CD4-positive, alpha-beta T cell treated with Interleukin-17A for 4 hours (primary cell): ENCODE data around the gene NBL1.
A peak's percentile ranks its signal among the peaks of the same experiment; 100 is the strongest.

ENCODE experiments used
- DNase-seq: peaks from one replicate; pipeline ENCODE4 v3.0.0-alpha.2; 2020; ENCODE audit warnings: mixed read lengths

Gene NBL1

DNA sequence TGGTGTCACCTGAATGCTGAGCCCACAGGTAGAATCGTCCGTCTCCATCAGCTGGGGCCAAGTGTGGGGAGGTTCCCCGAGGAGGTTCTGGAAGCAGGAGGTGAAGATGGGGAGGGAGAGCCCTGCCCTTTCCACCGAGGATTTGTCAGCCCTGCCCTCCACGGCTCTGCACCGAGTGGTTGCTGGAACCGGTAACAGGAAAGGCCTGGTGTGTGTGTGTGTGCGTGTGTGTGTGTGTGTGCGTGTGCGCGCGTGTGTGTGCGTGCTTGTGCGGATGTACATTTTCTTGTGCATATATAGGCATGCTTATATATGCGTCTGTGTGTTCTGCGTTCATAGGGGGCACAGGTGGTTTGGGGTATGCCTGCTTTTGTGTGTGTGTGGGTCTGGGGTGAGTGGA lies 3.5 kb downstream of the NBL1 start:
- peak; percentile 58 for DNase-seq

DNA sequence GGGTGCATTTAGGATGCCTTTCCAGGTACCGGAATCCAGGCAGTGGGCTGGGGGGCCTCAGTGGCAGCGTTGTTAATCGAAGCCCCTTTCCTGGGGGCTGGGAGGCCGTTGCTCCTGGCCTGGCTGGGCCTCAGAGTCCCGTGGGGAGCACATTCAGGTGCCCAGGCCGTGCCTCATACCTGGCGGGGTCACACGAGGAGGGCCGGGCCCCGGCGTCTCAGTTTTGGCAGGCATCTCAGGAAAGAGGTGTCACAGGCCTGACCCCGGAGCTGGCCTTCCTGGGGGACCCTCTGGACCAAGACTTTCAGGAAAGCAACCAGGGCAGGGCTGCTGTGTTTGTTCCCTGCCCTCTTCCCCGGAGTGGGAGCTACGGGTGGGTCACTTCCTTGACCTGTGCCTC lies 4.1 kb downstream of the NBL1 start:
- DNase-seq, result no peak

DNA sequence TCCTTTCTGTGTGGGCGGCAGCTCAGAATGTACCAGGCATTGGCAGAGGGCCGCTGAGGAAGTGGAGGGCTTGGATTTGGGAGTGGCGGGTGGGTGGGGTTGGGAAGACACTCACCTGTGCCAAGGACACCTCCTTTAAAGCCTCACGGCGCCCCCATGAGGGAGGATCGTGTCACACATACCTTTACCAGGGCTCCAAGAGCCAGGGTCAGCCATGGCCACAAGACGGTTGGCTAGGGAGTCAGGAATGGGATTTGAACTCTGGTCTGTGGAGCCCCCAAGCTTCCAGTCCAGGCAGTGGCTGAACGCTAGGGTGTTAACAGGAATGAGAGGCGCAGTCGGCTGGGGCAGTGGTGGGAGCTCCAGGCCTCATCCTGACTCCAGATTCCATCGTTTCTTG lies 4.6 kb downstream of the NBL1 start:
- no peak for DNase-seq

DNA sequence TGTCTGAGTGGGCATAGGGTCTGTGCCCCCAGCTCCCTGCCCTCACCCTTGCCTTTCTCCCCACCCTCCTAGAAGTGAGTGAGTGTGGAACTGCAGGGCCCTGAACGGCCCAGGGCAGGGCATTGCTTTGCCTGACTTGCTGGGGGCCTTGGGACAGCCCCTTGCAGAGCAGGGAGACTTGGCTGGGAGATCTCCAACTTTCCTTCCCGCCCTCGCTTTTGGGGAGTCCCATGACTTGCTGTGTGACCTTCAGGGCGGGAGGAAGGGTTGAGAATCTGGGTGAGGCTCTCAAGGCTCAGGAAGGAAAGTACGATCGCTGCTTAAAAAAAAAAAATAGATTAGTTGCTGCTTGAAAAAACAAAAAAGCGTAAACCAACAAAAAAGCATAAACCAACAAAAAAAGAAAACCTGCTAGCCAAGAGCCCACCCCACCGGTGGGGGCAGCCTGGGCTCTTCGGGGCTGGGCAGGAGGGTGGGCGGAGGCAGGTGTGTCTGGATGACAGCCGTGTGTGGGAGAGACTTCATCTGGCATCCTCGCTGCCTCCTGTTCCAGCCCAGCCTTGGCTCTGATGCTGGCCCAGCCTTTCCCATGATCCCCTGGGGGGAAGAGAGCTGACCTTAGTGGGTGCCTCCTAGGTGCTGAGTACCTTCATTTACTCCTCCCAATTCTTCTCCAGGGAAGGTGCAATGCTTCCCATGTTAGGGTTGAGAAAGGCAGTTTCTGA lies 6.5 kb downstream of the NBL1 start:
- DNase-seq, result no peak

DNA sequence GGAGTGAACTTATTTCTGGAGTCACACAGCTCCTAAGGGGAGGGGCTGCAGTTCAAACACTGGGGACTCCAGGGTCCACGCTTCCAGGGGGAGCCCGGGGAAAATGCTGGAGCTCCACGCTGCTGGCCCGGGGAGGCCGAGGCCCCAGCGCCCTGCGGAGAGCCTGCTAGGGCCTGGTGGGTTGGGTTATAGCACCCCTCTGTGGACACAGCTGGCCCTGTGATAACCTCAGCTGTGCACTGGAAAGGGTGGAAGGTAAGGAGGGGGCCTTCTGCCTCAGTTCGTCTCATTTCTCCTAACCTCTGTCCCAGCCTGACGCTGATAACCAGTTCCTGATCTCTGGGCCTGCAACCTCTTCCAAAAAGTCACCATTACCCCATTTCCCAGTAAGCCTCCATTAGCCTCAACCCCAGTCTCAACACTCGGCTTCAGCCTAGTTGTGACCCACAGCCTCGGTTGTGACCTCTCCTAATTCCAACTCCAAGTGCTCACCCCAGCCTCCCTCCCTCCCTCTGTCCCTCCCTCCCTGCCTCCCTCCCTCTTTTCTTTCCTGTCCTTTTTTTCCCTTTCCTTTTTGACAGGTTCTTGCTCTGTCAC lies 7.1 kb downstream of the NBL1 start:
- DNase-seq, result peak; percentile 70

DNA sequence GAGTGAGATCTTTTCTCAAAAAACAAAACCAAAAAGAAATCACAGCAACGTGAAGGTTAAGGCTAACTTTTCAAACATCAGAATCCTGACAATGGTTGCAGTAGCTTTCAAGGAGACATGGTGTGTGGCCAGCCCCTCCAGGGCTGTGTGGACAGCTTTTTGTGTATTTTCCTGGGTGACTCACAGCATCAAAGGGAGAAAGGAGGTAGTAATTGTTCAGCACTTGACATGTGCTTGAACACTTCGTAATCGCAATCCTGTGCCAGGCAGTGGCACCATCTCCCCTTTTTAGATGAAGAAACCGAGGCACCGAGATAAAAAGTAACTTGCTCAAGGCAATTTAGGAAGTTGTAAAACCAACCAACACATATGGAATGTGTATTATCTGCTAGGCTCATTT lies 10.3 kb downstream of the NBL1 start:
- no peak for DNase-seq

DNA sequence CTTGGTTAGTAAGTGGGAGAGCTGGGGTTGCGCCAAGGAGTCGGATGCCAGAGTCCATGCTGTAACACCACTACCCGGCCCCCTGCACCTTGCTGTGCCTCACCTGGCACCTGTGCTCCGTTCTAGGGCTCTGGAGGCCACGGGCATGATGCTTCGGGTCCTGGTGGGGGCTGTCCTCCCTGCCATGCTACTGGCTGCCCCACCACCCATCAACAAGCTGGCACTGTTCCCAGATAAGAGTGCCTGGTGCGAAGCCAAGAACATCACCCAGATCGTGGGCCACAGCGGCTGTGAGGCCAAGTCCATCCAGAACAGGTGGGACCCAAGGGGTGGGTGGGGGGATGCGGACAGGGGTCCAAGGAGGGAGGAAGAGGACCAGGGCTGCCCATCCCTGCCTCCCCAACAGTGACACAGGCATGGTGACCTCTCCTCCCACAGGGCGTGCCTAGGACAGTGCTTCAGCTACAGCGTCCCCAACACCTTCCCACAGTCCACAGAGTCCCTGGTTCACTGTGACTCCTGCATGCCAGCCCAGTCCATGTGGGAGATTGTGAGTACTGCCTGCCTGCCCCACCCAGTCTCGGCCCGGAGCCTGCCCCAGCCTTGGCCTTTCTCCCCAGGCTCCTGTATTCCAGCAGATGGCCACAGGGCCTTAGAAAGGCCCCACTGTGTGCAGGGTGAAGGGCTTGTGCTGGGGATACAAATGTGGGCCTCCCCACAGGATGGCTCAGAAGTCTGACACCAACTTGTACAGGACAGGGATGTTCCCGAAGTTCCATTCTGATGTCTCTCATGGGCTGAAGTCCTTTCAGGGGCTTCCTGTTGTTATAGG lies 11.0 kb downstream of the NBL1 start:
- DNase-seq, result no peak

DNA sequence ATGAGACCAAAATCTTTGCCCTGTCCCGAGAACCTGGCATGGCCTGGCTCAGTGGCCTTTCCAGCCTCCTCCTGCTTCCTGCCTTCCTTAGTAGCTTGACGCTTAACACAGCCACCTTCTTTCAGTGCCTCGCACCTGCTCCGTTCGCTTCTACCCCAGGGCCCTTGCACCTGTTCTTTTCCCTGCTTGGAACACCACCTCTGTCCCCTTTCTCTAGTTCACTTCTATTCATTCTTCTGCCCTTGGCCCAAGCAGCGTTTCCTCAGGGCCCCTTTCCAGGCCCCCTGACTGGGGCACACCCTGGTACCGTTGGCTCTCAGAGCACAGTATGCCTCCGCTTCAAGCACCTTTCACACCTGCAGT lies 11.6 kb downstream of the NBL1 start:
- DNase-seq, result no peak

DNA sequence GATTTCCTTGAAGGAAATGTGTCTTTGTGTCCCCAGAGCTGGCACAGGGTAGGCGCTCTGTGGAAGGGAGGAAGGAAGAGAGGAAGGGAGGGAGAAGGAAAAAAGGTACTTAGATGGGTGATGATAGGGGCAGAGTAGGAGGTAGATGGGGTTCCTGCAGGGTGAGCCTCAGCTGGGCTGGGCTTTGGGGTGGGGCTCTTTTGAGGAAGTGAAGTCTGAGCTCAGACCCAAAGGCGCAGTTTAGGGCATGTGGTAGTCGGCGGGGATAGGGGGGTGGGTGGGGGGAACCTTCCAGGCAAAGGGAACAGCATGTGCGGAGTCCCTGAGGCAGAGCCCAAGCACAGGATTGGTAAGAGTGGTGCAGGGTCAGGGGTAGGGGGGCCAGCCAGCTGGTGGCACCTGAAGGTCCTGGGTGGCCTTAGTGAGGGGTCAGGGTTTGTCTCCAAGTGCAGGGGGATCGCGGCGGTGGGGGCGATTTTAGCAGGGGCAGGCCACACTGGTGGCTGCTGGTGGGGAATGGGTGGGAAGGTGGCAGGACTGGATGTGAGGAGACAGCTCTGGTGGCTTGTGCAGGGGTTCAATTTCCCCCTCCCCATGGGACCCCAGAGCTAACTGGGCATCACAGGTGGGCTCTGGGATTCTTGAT lies 12.1 kb downstream of the NBL1 start:
- no peak for DNase-seq

DNA sequence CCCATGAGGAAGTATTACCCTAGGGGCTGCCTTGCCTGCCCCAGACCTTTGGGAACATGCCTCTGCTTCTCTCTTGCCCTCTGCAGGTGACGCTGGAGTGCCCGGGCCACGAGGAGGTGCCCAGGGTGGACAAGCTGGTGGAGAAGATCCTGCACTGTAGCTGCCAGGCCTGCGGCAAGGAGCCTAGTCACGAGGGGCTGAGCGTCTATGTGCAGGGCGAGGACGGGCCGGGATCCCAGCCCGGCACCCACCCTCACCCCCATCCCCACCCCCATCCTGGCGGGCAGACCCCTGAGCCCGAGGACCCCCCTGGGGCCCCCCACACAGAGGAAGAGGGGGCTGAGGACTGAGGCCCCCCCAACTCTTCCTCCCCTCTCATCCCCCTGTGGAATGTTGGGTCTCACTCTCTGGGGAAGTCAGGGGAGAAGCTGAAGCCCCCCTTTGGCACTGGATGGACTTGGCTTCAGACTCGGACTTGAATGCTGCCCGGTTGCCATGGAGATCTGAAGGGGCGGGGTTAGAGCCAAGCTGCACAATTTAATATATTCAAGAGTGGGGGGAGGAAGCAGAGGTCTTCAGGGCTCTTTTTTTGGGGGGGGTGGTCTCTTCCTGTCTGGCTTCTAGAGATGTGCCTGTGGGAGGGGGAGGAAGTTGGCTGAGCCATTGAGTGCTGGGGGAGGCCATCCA lies 12.8 kb downstream of the NBL1 start:
- no peak for DNase-seq

DNA sequence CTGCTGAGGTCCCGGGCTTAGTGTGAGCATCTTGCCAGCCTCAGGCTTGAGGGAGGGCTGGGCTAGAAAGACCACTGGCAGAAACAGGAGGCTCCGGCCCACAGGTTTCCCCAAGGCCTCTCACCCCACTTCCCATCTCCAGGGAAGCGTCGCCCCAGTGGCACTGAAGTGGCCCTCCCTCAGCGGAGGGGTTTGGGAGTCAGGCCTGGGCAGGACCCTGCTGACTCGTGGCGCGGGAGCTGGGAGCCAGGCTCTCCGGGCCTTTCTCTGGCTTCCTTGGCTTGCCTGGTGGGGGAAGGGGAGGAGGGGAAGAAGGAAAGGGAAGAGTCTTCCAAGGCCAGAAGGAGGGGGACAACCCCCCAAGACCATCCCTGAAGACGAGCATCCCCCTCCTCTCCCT lies 13.4 kb downstream of the NBL1 start:
- DNase-seq, result no peak

DNA sequence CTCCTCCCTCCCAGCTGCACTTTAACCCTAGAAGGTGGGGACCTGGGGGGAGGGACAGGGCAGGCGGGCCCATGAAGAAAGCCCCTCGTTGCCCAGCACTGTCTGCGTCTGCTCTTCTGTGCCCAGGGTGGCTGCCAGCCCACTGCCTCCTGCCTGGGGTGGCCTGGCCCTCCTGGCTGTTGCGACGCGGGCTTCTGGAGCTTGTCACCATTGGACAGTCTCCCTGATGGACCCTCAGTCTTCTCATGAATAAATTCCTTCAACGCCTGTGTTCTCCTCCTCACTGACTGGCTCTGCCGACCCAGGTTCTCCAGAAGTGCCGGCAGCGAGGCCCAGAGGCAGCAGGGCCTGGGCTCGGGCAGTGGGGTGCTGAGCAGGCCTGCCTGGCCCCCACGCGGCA lies 14.1 kb downstream of the NBL1 start:
- no peak for DNase-seq

DNA sequence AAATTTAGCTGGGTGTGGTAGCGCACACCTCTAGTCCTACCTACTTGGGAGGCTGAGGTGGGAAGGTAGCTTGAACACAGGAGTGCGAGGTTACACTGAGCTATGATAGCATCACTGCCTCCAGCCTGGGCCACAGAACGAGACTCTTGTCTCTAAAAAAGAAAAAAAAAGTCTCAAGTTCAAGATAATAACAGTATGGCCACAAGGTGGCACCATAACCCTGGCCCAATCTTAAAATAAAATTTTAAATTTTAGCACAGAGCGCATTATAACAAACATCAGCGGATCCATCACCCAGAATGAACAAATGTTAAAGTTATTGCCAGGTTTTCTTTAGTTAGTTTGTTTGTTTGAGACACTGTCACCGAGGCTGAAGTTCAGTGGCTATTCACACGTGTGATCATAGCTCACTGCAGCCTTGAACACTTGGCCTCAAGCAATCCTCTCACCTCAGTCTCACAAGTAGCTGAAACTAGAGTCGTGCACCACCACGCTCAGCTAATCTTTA lies 17.7 kb downstream of the NBL1 start:
- DNase-seq, result peak; percentile 69

DNA sequence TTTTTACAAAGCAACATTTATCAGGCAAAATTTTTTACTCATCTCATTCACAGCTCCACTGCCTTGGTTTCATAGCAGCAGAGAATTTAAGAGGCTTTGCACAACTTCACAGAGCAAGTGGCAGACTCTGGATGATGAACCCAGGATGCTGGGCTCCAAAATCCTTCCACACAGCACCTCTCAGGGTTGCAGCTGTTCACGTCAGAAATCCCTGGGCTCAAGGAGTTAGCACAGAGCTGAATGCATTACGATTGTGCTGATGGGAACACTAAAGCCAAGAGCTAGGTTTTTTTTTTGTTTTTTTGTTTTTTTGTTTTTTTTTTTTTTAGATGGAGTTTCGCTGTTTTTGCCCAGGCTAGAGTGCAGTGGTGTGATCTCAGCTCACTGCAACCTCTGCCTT lies 18.2 kb downstream of the NBL1 start:
- DNase-seq, result no peak

DNA sequence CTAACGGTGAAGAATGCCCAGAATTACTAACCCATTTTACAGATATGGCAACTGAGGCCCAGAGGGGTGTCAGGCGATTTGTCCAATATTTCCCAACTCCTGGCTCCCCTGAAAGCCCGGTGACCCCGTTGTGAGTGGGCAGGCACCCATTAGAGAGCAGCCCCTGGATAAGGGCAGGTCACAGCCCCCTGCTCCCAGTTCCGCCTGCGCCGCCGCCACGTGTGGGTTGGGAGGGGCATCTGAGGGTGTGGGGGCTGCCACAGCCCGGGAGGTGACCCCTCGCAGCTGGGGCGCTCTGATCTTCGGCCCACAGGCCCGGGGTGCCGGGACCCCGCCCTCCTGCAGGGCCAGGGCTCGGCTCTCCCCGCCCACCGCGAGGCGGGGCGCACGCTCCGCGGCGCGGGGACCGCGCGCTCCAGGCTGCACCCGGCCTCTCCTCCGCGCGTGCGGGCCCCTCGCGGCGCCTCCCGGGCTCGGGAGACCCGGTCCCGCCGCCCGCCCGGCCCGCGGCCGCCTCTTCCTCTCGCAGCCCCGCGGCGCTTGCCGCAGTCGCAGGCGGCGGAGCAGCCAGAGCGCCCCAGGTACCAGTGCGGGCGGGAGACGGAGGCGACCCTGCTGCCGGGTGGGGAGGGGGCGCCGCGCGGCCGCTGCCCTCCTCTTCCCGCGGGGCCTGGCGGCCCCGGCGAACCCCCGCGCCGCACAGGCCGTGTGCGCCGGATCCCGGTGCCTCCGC lies 20.5 kb downstream of the NBL1 start, which contains the start of gene HTR6:
HTR6 (plus strand) TSS at position 423 of the 733 bp plus-strand sequence. CDS start 879 bp downstream, outside the sequence.
- peak; percentile 64 for DNase-seq

DNA sequence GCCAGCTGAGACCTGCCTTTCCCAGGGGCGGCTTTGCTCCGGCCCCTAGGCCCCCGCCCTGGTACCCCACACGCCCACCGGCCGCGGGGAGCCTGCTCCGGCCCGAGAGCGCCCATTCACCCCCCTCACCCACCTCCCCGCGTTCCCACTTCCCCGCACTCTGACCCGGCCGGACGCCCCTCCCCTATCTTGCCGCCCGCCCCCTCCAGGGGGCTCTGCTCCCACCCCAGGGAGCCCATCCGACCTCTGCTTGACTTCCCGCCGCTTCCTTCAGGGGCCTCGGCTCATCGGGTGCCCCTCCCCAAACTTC lies 21.0 kb downstream of the NBL1 start:
- DNase-seq, result no peak

DNA sequence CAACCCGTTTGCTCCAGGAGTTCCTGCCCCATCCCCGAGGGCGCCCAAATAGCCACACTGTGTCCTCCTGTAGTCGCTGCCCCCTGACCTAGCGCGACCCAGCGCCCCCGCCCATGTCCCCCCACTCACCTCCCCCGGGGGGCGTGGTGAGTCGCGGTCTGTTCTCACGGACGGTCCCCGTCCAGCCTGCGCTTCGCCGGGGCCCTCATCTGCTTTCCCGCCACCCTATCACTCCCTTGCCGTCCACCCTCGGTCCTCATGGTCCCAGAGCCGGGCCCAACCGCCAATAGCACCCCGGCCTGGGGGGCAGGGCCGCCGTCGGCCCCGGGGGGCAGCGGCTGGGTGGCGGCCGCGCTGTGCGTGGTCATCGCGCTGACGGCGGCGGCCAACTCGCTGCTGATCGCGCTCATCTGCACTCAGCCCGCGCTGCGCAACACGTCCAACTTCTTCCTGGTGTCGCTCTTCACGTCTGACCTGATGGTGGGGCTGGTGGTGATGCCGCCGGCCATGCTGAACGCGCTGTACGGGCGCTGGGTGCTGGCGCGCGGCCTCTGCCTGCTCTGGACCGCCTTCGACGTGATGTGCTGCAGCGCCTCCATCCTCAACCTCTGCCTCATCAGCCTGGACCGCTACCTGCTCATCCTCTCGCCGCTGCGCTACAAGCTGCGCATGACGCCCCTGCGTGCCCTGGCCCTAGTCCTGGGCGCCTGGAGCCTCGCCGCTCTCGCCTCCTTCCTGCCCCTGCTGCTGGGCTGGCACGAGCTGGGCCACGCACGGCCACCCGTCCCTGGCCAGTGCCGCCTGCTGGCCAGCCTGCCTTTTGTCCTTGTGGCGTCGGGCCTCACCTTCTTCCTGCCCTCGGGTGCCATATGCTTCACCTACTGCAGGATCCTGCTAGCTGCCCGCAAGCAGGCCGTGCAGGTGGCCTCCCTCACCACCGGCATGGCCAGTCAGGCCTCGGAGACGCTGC lies 21.7 kb downstream of the NBL1 start:
- peak; percentile 24 for DNase-seq

DNA sequence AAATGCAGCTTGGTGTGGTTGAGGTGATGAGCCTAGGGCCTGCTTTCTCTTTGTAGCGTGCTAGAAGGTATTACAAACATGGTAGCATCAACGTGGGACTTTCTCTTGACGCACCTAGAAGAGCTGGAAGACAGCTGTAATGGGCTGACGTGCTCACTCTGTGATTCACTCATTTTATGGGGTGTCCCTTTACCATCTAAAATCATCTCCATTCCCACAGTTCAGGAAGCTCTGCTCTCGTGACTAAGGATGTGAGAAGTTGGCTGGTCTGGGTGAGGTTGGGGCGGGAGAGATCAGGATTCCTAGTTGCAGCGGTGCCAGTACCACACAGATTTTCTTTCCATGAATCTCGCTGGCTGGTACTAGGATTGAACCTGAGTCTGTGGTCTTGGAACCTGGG lies 24.8 kb downstream of the NBL1 start:
- DNase-seq, result no peak

DNA sequence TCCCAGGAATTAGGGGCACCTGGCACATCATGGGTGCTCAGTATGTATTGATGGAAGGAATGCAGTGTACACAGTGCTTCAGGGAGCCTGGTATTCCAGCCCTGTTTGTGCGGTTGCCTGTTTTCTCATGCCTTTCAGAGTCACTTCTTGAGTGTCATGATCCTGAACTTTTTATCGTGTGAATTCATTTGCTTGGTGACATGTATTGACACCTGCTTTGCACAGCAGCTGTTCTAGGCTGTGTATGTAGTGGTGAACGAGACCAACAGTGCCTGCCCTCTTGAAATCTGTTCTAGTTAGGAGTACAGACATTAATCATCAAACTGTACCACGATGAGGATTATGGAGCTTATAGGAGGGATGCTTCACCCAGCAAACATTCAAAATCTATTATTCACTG lies 26.7 kb downstream of the NBL1 start:
- no peak for DNase-seq

DNA sequence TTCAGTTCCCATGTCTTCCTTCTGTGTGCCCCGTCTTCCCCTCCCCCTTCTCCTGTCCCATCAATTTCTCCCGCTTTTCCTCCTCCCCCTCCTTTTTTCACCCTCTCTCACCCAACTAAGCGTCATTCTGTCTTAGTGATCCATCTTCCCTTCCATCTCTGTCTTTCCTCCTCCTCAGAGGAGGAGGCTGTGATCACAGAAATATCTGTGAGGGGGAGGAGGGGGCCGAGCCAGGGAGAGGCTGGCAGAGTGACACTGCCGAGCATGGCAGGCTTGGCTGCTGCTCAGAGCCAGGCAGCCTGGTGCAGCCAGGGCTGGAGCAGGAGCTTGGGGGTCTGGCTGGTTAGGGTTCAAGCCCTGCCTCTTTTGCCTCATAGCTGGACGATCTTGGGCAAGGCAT lies 28.1 kb downstream of the NBL1 start:
- no peak for DNase-seq

DNA sequence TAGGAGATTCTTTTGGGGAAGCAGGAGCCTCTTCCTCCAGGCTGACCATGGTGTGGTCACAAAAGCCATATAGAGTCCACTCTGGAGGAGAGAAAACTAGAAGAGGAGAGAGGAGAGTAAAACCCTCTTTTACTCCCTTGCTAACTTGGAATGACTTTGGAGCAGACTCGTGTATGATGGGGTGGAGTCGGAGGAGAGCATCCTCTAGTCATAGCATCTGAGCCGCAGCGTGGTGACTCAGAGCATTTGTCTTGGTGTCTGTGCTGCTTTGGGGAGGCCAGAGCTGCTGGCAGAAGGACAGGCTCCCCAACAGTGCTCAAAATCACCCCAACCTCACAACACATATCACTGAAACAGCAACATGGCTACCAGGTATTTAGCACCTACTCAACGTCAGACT lies 31.7 kb downstream of the NBL1 start:
- no peak for DNase-seq
